GM19372 (cell line): ENCODE data around the gene PODNL1.
A peak's percentile ranks its signal among the peaks of the same experiment; 100 is the strongest.
"Not testable (repeated sequence)": the region's sequence is repeated elsewhere in the genome, so short reads cannot be mapped to it uniquely, and the experiment has no call there.

ENCODE experiments used
- ATAC-seq: cut with Tn5 transposase; IDR thresholded peaks from one replicate; pipeline ENCODE4 v1.9.1; 2021; ENCODE audit warnings: mild to moderate bottlenecking, low read depth, moderate library complexity; ENCODE audit not compliant: unreplicated experiment

The PODNL1 gene

DNA sequence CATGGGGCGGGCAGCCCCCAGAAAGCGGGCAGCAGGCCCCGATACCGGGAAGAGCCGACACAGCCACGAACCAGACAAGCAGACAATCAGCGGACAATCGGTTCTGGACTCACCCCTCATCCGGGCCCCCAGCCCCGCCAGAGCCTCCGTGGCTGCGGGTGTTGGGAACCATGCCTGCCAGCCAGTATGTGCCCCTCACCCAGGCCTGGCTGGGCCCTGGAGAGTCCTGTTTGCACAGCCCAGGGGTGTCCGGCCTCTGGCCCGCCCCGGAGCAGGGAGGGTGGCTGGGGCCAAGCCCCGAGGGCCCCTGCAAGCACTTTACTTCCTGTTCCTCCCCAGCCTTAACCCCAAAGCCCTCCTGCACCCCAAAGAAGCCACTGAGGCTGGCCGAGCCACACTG lies 7.8 kb downstream of the PODNL1 start:
- ATAC-seq = no peak

DNA sequence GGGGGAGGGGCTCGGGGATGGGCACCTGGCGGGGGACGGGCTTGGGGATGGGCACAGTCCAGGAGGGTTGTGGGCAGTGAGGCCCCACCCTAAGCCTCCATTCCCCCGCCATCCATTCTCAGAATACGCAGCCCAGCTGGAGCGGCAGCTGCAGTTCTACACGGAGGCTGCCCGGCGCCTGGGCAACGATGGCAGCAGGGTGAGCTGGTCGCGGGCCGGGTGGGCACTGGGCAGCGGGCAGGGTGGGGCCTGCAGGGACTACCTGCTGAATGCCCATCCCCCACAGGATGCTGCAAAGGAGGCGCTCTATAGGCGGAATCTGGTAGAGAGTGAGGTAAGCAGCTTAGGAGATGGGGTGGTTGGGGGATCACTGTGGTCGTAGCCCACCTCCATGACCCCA lies 8.3 kb downstream of the PODNL1 start:
- ATAC-seq = no peak

DNA sequence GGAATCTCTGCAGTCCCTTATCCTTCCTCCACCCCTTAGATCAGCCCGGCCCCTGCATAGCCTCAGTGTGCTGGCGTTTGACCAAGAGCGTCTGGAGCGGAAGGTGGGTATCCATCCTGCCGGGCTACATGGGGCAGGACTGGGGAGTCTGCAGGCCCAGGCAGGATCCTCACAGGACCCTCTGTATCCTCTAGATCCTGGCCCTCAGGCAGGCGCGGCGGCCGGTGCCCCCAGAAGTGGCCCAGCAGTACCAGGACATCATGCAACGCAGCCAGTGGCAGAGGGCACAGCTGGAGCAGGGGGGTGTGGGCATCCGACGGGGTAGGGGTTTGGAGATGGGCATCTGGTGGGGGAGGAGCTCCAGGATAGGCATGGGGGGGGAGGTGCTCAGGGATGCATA lies 8.9 kb downstream of the PODNL1 start:
- ATAC-seq = no peak

DNA sequence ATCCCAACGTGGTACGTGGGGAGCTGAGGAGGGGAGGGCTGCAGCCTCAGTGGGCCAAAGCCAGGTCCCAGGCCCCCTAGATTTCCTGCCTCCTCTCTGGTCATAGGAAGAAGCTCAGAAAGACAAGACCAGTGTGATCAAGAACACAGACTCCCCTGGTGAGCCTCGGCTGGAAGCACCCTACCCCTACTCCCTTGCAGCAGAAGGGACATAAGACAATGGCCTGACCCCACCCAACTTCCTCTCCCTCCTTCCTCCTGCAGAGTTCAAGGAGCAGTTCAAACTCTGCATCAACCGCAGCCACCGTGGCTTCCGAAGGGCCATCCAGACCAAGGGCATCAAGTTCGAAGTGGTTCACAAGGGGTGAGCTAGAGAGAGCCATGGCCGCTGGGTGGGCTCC lies 11.5 kb downstream of the PODNL1 start:
- no peak for ATAC-seq

DNA sequence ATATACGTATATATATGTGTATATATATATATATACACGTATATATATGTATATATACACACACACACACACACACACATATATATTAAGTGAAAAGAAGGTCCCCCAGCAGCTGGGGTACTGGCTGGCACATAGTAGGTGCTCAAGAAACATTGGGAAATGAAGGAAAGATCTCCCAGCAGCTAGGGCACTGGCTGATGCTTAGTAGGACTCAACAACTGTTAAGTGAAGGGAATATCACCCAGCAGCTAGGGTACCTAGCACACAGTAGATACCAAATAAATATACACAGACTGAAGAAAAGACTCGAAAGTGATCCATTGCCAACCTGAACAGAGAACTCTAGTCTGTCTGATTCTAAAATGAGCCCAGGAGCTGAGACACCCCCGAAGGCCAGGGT lies 12.2 kb downstream of the PODNL1 start:
- ATAC-seq = no peak

DNA sequence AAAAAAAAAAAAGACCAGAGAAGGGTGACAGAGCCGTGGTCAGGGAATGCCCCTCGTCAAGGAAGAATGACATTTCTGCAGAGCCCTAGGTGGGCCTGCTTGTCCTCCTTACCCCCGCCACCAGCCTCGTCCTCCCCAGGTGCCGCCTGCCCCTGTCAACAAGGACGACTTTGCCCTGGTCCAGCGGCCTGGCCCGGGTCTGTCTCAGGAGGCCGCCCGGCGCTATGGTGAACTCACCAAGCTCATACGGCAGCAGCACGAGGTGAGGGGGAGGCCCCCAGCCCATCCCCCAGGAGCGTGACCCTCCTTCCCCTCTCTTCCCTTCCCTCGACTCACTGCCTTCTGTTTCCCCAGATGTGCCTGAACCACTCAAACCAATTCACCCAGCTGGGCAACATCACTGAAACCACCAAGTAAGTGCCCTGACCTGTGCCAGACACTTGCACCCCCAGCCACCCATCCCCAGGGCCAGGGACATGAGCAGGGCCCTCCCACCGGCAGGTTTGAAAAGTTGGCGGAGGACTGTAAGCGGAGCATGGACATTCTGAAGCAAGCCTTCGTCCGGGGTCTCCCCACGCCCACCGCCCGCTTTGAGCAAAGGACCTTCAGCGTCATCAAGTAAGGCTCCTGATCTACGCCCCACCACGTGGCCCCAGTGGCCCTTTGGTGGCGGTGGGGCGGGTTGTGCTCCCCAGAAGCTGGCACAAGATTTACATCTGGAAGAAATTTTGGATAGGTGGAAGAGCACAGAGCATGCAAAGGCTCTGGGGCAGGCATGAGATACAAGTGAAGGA lies 14.8 kb downstream of the PODNL1 start:
- ATAC-seq = no peak

DNA sequence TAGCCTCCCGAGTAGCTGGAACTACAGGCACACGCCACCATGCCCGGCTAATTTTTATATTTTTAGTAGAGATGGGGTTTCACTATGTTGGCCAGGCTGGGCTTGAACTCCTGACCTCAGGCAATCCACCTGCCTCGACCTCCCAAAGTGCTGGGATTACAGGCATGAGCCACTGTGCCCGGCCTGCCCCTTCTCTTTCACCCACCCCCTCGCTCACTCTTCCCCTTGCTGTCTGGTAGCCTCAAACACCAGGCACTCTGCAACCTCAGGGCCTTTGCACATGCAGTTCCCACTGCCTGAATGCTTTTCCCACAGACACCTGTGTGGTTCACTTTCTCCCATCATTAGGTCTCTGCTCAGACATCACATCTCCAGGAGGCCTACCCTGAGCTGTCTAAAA lies 16.1 kb downstream of the PODNL1 start:
- not testable (repeated sequence) for ATAC-seq

DNA sequence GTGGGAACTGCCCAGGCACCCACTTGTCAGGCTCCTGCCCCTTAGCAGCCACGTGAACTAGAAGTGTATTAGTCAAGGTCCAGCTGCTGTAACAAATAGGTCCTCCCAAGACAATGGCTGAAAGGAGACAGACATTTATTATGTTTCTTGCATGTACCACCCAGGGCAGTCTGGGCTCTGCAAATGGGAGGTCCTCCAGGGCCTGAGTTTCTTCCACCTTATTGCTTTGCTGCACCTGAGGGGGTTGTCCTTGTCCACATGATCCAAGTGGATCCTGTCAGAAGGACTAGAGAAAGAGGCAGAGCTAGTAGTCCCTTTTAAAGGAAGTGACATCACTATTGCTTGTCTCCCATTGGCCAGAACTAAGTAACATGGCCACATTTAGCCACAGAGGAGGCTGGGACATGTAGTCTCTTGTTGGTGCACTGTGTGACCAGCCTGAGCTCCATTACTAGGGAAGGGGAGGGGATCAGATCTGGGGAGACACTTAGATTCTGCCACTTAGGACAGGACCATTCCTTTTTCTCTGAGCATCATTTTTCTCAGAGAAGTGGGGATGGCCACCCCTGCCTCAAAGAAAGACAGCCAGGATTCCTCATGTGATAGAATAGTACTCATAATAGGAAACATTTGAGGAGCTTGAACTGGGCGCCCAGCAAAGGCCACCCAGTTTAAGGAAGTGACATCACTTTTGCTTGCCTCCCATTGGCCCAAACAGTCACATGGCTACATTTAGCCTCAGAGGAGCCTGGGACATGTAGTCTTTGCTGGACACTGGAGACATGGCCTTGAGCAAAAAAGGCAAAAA lies 17.1 kb downstream of the PODNL1 start:
- ATAC-seq = no peak

DNA sequence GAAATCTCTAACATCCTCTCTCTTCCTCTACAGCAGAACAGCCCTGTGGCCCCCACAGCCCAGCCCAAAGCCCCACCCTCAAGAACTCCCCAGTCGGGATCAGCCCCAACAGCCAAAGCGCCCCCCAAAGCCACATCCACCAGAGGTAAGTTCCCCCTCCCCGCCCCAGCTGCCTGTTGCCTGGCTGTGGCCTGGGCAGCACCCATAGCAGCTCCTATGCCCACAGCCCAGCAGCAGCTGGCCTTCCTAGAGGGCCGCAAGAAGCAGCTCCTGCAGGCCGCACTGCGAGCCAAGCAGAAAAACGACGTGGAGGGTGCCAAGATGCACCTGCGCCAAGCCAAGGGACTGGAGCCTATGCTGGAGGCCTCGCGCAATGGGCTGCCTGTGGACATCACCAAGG lies 17.7 kb downstream of the PODNL1 start:
- no peak for ATAC-seq

DNA sequence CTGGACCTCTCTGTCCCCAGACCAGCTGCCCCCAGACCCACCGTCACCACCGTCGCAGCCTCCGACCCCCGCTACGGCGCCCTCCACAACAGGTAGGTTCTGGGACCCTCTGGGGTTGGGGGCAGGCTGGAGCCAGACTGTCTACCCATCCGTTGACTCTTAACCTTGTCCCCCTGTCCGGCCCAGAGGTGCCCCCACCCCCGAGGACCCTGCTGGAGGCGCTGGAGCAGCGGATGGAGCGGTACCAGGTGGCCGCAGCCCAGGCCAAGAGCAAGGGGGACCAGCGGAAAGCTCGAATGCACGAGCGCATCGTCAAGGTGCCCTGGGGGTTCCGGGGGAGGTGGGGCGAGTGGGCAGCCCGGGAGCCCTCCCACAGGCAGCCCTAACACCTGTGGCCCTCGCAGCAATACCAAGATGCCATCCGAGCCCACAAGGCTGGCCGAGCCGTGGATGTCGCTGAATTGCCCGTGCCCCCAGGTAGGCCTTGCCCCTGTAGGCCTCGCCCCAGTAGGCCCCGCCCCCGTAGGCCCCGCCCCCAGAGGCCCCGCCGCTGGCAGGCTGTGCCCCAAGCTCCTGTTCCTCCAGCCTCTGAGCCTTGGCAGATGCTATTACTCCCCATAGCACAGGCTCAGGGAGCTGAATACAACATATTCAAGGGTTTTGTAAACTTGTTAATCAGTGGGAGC lies 19.3 kb downstream of the PODNL1 start:
- ATAC-seq = no peak

DNA sequence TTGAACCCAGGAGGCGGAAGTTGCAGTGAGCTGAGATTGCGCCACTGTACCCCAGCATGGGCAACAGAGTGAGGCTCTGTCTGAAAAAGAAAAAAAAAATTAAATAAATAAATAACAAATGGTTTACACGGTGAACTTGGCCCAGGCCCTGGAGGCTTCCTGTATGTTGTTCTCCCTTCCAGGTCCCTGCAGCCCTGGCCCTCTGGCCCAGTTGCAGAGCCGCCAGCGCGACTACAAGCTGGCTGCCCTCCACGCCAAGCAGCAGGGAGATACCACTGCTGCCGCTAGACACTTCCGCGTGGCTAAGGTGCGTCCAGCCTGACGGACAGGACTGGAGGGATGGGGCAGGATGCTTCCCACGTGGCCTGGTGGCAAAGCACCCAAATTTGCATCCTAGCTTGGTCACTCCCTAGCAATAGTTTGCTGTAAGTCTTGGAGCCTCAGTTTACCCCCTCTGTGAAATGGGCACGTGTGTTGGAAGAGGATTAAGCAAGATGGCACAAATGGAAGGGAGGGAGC lies 20.3 kb downstream of the PODNL1 start:
- ATAC-seq = no peak

DNA sequence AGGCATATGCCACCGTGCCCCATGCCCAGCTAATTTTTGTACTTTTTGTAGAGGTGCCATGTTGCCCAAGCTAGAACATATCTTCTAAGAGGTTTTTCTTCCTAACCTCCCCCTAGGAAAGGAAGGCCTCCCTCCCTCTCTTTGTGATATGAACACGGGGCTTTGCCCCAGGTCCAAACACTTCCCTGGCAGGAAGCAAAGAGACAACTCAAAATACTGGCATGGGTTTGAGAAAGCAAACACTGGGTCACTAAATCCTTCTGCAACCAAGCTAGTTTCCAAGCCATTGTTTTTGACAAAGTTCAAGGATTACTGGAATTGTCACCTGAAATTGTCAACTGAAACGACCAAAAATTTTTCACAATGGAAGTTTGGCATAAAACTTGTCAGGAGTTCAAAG lies 23.4 kb downstream of the PODNL1 start:
- no peak for ATAC-seq

DNA sequence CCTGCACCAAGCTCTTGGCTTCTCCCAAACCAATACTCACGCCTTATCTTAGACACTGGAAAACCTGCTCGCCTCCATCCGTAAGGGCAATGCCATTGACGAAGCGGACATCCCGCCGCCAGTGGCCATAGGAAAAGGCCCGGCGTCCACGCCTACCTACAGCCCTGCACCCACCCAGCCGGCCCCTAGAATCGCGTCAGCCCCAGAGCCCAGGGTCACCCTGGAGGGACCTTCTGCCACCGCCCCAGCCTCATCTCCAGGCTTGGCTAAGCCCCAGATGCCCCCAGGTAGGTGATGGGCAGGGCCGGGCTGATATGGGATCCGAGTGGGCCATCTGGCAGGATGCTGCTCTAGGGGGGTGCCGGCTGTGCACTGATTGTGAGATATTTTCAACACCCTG lies 24.9 kb downstream of the PODNL1 start:
- no peak for ATAC-seq

DNA sequence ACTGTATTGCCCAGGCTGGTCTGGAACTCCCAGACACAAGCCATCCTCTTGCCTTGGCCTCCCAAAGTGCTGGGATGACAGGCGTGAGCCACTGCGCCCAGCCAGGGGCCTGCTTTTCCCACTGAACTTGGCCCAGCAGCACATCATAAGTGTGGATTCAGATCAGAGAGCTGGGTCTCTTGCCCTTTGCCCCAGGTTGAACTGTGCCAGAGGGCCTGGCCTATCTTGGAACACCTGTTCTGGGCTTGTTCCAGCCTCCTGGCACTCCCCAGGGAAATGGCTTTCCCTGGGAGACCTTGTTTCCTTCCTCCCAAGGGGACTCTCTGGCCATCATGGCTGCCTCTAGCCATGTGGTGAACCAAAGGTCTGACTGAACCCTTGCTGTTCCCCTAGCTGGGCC lies 28.8 kb downstream of the PODNL1 start:
- ATAC-seq = no peak

DNA sequence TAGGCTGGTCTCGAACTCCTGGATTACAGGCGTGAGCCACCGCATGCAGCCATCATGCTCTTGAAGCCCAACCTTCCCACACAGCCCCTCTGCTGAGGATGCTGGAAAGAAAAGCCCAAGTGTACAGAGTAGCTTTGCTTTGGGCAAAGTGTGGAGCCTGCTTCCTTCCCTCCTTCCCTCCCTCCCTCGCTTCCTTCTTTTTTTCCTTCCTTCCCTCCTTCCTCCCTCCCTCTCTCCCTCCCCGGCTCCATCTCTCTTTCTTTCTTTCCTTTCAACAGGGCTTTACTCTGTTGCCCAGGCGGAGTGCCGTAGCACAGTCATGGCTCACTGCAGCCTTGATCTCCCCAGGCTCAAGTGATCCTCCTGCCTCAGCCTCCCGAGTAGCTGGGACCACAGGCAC lies 29.5 kb downstream of the PODNL1 start:
- no peak for ATAC-seq

DNA sequence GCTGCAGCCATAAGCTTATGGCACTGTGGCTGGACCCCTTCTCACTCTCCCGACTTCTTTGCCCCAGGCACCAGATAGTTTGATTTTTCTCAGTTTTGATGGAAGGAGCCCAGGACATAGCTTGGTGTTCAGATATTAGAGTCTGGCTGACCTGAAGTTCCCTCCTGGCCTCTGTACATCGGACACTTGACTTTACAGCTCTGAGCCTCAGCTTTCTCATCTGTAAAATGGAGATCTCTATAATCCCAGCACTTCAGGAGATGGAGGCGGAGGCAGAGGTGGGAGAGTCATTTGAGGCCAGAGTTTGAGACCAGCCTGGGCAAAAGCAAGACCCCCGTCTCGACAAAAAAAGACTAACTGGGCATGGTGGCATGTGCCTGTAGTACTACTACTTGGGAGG lies 31.3 kb downstream of the PODNL1 start:
- no peak for ATAC-seq

DNA sequence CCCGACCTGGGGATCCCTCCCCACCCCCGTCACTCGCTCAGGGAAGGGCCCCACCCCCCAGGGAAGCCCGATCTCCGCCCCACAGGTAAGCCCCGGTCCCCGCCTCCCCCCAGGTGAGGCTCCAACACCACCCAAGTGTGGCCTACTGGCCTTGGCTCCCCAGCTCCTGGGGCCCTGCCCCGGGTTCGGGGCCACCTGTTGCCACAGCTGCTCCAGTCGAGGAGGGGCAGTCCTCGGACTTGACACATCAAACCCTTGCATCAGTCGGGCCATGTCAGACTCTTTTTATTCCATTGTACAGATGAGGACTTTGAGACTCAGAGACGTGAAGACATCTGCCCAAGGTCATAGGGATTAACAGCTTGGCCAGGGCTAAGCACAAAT lies 31.7 kb downstream of the PODNL1 start:
- ATAC-seq = no peak

DNA sequence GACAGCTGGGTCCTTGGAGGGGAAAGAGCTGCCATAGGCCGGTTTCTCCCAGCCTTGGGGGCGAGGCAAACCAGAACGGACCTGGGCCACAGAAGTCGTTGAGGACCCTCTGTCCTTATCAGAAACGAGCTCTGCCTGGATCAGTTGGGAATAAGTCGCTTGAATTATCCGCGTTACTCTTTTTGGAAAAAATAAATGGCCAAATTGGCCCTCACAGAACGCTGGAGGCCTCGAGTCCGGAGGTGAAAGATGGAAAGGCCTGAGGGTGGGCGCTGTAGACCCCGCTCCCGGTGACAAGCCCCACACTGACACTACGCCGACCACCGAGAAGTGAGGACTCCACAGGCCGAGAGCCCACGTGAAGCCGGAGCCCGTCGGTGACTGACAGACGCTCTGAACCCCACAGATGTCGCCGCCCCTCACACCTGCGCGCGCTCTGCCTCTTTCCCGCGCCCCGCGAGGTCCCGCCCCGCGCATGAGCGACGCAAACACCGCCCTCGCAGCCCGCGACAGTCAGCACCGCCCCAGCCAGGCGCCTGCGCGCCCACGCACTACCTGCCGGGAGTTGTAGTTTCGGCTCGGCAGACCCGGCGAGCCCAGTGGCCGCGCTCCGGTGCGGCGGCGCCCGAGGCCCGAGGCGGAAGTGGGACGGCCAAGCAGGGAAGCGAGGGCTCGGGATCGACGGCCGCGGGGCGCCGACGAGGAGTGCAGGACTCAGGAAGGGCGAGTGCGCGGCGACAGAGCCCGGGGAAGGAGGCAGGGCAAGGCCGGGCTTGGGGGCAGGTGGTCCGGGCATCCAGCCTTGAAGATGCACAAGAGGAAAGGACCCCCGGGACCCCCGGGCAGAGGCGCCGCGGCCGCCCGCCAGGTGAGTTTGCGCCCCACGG lies 32.3 kb downstream of the PODNL1 start, which contains the start of the genes BRME1 and CC2D1A:
TSS of gene BRME1 (minus strand) at position 484 of the 887 bp plus-strand sequence. CDS start 1,225 bp downstream, outside the sequence.
TSS of gene CC2D1A (plus strand) at position 568 of the 887 bp plus-strand sequence. CDS start at position 809, 241 bp downstream.
- peak; percentile 93 for ATAC-seq

DNA sequence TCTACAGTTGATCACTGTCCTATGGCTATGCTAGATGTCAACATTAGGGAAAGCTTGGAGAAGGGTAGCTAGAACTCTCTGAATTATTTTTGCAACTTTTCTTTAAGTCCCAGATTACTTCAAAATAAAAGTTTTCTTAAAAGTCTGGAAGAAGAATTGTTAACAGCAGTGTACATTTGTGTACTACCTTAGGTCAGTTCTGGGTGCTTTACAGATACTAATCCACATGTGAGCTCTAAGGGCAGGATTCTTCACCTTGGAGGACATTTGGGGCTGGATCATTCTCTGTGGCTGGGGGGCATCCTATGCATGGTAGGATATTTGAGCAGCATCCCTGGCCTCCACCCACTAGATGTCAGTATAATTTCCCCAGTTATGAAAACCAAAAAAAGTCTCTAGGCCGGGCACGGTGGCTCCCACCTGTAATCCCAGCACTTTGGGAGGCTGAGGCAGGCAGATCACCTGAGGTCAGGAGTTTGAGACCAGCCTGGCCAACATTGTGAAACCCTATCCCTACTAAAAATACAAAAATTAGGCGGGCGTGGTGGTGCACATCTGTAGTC lies 35.1 kb downstream of the PODNL1 start:
- ATAC-seq = no peak
